Loucy (cell line): Measurements from ENCODE around the gene PAK4.

Experiments
- EZH2phosphoT487 ChIP-seq: fragments of 200-600 bp; IDR thresholded peaks from 2 replicates; pipeline ENCODE4 v1.6.1; 2018; ENCODE audit warnings: antibody characterized with exemption, mild to moderate bottlenecking, moderate library complexity, borderline replicate concordance
- TF ChIP-seq, protein P1 (sequence below): fragments of 200-600 bp; sonication (generic); conservative IDR thresholded peaks from 2 replicates; pipeline ENCODE4 v1.5.1; 2014; ENCODE audit warnings: mild to moderate bottlenecking, antibody characterized with exemption, low read length

DNA sequence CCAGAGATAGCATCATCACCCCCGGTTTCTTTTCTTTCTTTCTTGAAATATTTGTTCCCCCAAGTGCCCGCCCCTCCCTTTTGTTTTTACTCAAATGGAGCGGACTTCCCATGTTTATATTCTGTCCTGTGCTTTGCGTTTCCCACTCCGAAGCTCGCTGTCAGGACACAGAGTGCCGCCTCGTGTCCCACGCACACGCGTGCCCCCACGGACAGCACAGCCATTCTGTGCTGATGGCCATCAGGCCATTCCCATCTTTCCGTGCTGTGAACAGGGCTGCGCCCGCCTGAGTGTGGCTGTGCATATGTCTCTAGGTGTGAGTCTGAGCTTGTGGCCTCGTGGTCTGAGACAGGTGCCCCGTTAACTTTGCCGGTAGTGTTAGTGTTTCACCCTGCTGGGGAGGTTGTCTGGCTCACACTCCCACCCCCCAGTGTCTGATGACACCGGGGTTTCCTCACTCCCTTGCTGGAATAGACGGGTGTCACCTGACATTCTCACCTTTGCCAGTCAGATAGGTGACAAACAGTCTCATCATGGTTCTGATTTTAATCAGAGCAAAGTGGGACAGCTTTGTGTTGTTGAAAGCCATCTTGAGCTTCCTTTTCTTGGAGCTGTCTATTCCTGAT, 6.9 kb downstream of the PAK4 start:
- TF ChIP-seq, protein P1, sequence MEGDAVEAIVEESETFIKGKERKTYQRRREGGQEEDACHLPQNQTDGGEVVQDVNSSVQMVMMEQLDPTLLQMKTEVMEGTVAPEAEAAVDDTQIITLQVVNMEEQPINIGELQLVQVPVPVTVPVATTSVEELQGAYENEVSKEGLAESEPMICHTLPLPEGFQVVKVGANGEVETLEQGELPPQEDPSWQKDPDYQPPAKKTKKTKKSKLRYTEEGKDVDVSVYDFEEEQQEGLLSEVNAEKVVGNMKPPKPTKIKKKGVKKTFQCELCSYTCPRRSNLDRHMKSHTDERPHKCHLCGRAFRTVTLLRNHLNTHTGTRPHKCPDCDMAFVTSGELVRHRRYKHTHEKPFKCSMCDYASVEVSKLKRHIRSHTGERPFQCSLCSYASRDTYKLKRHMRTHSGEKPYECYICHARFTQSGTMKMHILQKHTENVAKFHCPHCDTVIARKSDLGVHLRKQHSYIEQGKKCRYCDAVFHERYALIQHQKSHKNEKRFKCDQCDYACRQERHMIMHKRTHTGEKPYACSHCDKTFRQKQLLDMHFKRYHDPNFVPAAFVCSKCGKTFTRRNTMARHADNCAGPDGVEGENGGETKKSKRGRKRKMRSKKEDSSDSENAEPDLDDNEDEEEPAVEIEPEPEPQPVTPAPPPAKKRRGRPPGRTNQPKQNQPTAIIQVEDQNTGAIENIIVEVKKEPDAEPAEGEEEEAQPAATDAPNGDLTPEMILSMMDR = no peak
- no peak for TF ChIP-seq EZH2phosphoT487
